SK-N-MC (cell line): ENCODE results near the gene TWNK.

Experiments used
- EZH2 ChIP-seq: fragments of 200-600 bp; sonication (generic); IDR thresholded peaks from one replicate; pipeline ENCODE4 v1.6.1; 2017; ENCODE audit warnings: antibody characterized with exemption
- POLR2AphosphoS5 ChIP-seq: IDR thresholded peaks from 2 replicates; pipeline ENCODE4 v1.6.1; 2012; ENCODE audit warnings: mild to moderate bottlenecking, low read depth, low read length, borderline replicate concordance

DNA sequence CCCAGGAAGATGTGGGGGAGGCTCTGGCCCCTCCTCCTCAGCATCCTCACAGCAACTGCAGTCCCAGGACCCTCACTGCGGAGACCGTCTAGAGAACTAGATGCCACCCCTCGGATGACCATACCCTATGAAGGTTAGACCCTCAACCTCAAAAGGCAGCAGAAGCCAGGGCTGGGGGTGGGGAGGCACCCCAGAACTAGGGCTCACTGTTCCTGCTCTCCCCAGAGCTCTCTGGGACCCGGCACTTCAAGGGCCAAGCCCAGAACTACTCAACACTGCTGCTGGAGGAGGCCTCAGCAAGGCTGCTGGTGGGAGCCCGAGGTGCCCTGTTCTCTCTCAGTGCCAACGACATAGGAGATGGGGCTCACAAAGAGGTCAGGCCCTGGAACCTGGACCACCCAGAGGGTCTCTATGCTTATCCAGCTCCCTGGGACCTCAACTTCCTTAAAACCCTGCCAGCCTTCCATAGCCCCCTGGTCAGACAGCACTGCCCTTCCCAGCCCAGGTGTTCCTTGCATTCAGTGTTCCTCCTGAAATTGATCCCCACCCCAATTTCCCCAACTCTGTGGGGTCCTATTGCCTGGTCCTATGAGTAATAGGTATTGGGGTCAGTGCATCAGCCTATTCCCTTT, 14.3 kb upstream of the TWNK start:
- TF ChIP-seq EZH2: no peak
- no peak for TF ChIP-seq POLR2AphosphoS5
